ENCODE measurements around the gene SPPL2B.

The SPPL2B gene

GRCh38 chr19:2355168-2356035 is 26.9 kb downstream of the SPPL2B start:
- no peak for DNase-seq (ENCODE audit: low spot score)

- DNase-seq (ENCODE audit: low spot score), result no peak
Observed at GRCh38 chr19:2356036-2356646, 27.7 kb downstream of the SPPL2B start.

DNA sequence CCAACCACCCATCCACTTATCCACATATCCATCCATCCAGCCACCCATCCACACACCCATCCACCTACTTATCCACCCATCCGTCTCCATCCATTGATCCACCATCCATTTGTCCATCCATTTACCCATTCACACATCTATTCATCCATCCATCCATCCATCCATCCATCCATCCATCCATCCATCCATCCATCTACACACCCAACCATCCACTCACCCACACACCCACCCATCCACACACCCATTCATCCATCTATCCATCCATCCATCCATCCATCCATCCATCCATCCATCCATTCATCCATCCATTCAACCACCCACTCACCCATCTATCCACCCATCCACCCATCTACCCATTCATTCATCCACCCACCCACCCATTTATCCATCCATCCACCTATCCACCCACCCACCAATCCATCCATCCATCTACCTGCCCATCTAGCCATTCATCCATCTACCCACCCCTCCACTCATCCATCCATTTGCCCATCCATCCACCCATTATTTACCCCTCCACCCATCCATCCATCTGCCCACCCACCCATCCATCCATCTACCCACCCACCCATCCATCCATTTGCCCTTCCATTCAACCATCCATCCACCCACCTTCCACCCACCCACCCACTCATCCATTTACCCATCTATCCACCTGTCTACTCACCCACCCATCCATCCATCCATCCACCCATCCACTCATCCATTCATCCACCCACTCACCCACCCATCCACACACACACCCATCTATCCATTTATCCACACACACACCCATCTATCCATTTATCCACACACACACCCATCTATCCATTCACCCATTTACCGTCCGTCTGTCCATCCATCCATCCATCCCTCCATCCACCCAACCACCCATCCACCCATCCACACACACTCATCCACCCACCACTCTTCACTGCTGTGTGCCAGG is 29.1 kb downstream of the SPPL2B start:
- DNase-seq (ENCODE audit: low spot score), result no peak

- no peak for DNase-seq (ENCODE audit: low spot score)
Observed at GRCh38 chr19:2358548-2359173, 30.2 kb downstream of the SPPL2B start.

GRCh38 chr19:2359992-2360685 is 31.7 kb downstream of the SPPL2B start, which contains the start of gene TMPRSS9:
TMPRSS9 (plus strand) TSS chr19:2360265; CDS start chr19:2389786, 29,521 bp downstream.
- no peak for DNase-seq (ENCODE audit: low spot score)

DNA sequence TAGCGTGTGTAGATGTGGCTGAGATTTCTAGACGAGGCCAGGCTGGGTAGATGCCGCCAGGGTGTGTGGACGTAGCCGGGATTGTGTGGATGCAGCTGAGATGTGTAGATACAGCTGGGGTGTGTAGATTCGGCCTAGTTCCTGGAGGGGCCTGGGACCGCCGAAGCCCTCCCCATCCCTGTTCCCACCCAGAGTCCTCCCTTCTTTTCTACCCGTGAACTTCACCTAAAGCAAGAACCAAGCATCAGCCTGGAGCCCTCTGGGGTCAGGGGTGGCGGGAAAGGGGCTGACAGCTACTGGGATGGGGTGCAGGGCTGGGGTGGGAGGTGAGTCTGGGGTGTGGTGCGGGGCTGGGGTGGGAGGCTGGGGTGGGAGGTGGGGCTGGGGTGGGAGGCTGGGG is 32.3 kb downstream of the SPPL2B start:
- DNase-seq (ENCODE audit: low spot score), result no peak

DNA sequence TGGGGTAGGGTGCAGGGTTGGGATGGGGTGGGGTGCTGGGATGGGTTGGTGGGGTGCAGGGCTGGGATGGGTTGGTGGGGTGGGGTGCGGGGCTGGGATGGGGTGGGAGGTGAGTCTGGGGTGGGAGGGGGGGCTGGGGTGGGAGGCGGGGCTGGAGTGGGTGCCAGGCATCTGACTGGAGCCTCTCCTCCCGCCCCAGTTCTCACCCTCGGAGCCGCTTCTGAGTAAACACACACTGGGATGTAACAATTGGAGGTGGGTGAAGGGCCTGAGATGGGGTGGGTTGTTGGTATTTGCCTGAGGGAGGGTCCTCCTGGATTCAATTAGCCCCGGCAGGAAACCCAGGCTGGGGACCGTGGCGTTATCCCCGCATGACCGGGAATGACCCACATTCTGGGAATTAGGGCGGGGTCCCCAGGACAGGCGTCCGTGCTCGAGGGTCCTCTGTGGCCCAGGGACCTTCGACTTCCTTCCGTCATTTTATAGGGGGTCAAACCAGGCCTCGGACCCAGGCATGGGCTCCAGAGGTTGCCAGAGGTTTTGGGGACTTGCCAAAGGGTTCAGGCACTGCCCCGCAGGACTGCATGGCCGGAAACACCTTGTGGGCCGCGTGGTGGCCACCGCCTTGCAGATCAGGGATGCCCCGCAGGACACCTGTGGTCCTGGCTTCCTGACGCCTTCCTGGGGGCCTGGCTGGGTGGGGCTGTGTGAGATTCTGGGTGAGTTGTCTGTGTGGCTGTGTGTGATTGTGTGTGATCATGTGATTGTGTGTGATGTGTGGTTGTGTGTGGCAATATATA is 33.0 kb downstream of the SPPL2B start:
- DNase-seq (ENCODE audit: low spot score), result no peak

DNA sequence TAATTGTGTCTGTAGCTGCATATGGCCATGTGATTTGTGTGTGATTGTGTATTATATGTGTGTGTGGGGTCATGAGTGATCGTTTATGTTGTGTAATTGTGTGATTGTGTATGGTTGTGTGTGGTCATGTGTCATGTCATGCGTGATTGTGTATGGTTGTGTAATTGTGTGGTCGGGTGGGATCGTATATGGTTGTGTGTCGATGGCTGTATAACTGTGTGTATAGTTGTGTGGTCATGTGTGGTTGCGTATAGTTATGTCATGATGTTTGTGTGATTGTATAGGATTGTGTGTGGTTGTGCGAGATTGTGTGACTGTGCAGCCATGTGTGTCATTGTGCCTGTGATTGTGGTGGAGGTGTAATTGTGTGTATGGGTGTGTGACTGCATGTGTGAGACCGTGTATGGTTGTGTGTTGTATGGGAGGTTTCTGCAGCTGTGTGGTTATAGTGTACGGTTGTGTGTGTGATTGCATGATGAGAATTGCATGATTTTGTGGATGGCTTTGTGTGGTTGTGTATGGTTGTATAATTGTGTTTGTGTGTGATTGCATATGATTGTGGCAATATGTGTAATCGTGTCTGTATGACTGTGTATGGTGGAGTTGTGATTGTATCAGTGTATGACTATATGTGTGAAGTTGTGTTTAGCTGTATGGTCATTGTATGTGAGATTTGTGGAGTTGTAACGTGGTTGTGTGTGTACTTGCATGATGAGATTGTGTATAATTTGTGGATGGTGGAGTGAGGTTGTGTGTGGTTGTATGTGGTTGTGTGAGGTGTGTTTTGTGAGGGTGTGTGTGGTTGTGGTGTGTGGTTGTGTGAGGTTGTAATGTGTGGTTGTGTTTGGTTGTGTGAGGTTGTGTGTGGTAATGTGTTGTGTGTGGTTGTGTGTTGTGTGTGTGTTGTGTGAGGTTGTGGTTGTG is 33.8 kb downstream of the SPPL2B start:
- no peak for DNase-seq (ENCODE audit: low spot score)

DNA sequence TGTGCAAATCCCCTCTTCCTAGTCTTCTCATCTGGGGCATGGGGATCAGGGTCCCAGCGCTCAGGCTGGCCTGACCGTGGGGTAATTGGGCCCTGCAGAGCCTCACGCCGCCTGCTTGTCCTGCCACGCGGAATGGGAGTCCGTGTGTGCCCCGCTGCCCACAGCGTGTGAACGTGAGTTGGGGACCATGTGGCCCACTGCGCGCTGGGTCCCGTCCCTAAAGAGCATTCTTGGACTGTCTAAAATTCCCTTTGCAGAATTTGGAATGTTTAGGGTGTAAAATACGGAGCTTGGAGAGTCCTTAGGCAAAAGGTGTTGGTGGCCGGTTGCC is 34.5 kb downstream of the SPPL2B start:
- DNase-seq (ENCODE audit: low spot score), result no peak

DNA sequence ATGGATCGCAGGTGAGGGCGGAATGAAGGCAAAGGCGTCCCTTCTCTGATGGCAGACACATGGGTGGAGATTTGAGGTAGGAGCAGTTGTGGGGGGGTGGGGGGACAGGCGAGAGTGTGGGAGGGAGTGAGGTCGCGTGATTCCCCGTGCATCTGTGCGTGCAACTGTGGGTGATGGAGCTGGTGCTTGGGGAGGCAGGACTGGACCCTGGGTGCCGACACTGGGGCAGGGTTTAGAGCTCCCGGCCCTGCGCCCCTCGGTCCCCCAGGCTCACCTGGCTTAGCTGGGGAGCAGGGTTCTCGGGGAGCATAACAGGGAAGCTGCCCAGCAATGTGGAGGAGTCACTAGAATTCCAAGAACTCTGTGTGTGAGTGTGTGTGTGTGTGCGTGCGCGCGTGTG is 34.9 kb downstream of the SPPL2B start:
- DNase-seq (ENCODE audit: low spot score), result no peak

DNA sequence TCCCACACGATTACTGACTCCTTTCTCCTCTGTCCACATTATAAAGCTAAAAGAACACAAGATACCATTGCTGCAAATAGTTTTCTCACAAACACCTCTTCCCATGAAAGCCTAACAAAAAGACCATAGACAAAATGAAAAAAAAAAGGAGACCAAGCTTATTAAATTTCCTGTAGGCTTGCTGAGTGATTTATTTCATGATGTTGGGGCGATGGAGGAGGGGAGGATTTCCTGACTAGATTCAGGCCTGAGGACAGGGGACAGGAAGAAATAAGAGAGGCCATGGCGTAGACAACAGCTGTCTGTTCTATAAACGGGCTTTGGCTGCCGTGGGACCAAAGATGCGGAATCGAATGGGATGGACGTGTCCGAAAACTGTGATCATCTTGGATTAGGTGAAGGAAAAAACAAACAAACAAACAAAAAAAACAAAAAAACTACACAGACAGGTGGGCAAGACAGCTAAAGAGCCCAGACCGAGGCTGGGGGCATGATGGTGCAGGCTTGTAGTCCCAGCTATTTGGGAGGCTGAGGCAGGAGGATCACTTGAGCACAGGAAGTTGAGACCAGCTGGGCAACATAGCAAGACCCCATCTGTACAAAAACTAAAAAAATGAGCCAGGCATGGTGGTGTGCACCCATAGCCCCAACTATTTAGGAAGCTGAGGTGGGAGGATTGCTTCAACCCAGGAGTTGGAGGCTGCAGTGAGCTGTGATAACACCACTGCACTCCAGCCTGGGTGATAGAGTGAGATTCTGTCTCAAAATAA is 36.9 kb downstream of the SPPL2B start:
- no peak for DNase-seq (ENCODE audit: low spot score)

- no peak for DNase-seq (ENCODE audit: low spot score)
Observed at GRCh38 chr19:2371656-2372055, 43.2 kb downstream of the SPPL2B start.

DNA sequence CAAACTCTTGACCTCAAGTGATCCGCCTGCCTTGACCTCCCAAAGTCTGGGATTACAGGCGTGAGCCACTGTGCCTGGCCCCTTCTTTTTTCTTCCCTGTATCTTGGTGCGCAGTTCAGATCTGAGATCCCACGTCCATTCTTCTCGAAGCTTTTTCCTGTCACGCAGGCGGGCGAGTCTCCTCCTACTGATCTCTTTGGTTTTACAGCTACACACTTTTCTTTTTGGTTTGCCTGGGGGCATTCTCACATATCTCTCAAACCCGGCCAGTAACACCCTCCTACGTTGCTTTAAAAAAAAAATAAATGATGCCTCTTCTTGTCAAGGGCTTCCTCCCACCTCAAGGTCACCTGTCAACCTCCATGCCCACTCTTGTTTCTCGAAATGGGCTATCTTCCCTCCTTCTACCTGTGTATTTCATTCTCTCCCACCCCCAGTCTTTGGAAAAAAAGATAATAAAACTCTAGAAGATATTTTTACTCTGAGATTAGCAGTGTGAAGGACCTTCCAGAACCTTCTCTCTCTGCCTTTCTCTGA is 43.7 kb downstream of the SPPL2B start:
- no peak for DNase-seq (ENCODE audit: low spot score)

- DNase-seq (ENCODE audit: low spot score), result no peak
Observed at GRCh38 chr19:2374808-2375207, 46.3 kb downstream of the SPPL2B start.

- DNase-seq (ENCODE audit: low spot score), result no peak
Observed at GRCh38 chr19:2375353-2376121, 47.1 kb downstream of the SPPL2B start.

GRCh38 chr19:2376784-2377519 is 48.5 kb downstream of the SPPL2B start:
- no peak for DNase-seq (ENCODE audit: low spot score)

GRCh38 chr19:2380567-2380966 is 52.1 kb downstream of the SPPL2B start:
- DNase-seq (ENCODE audit: low spot score), result no peak
